Natural killer cell (primary cell): ENCODE data around the gene PRKAG2. TPM values are rescaled to one million over a fixed set of nuclear protein-coding genes. Genes with fewer than 3 reads are reported as not detected.
A peak's percentile ranks its signal among the peaks of the same experiment; 100 is the strongest.

Experiments used
- ATAC-seq, 3 donors: fragments of 150-1000 bp in 2 of 3; fragments of 200-7000 bp in 1 of 3; cut with Tn5 transposase; 1 replicate in 1 of 3; 2 replicates in 2 of 3; pipeline ENCODE4 v1.10.0; 2021; ENCODE audit warnings: mild to moderate bottlenecking in 2 of 3, moderate library complexity in 2 of 3
- DNase-seq, 2 donors: peaks; one replicate each; pipeline versions ENCODE4 v3.0.0 to v3.0.0-alpha.2; 2013 to 2021; ENCODE audit warnings: mixed read lengths in 1 of 2
- H3K27ac ChIP-seq: one replicate; pipeline ENCODE4 v1.5.1; 2013; ENCODE audit warnings: mild to moderate bottlenecking, low read length
- H3K27me3 ChIP-seq: one replicate; pipeline ENCODE4 v1.6.1; 2013; ENCODE audit warnings: low read length; ENCODE audit not compliant: control insufficient read depth, insufficient read depth
- H3K36me3 ChIP-seq: one replicate; pipeline ENCODE4 v1.6.1; 2013; ENCODE audit warnings: low read length; ENCODE audit not compliant: control insufficient read depth, insufficient read depth
- H3K4me1 ChIP-seq: one replicate; pipeline ENCODE4 v1.6.1; 2013; ENCODE audit warnings: low read length; ENCODE audit not compliant: control insufficient read depth, insufficient read depth
- H3K4me3 ChIP-seq: one replicate; pipeline ENCODE4 v1.5.1; 2013; ENCODE audit warnings: low read length
- H3K9me3 ChIP-seq: one replicate; pipeline ENCODE4 v1.6.1; 2013; ENCODE audit warnings: low read length; ENCODE audit not compliant: control insufficient read depth, insufficient read depth
- H3K27ac Mint-ChIP-seq, 2 donors: one replicate each; pipeline ENCODE4 v1.8.0; 2022; ENCODE audit warnings: mild to moderate bottlenecking in 2 of 2, mixed read lengths in 2 of 2, moderate library complexity in 1 of 2
- H3K27me3 Mint-ChIP-seq, 2 donors: one replicate each; pipeline ENCODE4 v1.8.0; 2022; ENCODE audit warnings: low read depth in 2 of 2, mixed read lengths in 2 of 2
- H3K36me3 Mint-ChIP-seq: one replicate; pipeline ENCODE4 v1.8.0; 2022; ENCODE audit warnings: mixed read lengths
- H3K4me1 Mint-ChIP-seq, 2 donors: one replicate each; pipeline ENCODE4 v1.8.0; 2022; ENCODE audit warnings: mixed read lengths in 2 of 2
- H3K4me3 Mint-ChIP-seq: one replicate; pipeline ENCODE4 v1.8.0; 2022; ENCODE audit warnings: mild to moderate bottlenecking, moderate library complexity, mixed read lengths
- H3K9me3 Mint-ChIP-seq, 2 donors: one replicate each; pipeline ENCODE4 v1.8.0; 2022; ENCODE audit warnings: mixed read lengths in 2 of 2
- WGBS: methylation state at CpG from one replicate; pipeline ENCODE4 v1.1.7; 2013; ENCODE audit warnings: missing lambda C conversion rate; ENCODE audit not compliant: insufficient coverage; 5-methylcytosine and 5-hydroxymethylcytosine counted together
- intact Hi-C: fragments of 100-400 bp; cut with micrococcal nuclease; formaldehyde crosslinking; loops from one replicate; pipeline ENCODE4 v1.14.2; 2022
- total RNA-seq, 4 donors: library from RNA; stranded (reverse); fragments of 120-200 nt in 1 of 4; gene quantifications; one replicate each; pipeline versions ENCODE4 v1.2.3 to v1.2.4, GENCODE V29; 2013 to 2022
- TF ChIP-seq, protein P1 (sequence below): fragments of 200-600 bp; IDR thresholded peaks from one replicate; pipeline ENCODE4 v1.8.0; 2022; ENCODE audit warnings: antibody characterized with exemption

The PRKAG2 gene
- total RNA-seq, 3 donors from 2014 or later (not counting 1 experiment from before 2014, with no cell fraction given): 42.6 to 66.5 (median 64.4) TPM

GRCh38 chr7:151871189-151871735, 5.7 kb downstream of the PRKAG2 start:
- DNase-seq: no peak
- Mint-ChIP-seq H3K27ac (no peak overlapping the region), H3K9me3 (no peaks in the 10 kb centered on the region), H3K4me3 (no peak overlapping the region), H3K27me3 (no peaks in the 10 kb centered on the region), H3K4me1 (peaks cover 42 to 63% of the 10 kb centered on the region in 2 donors), H3K36me3 (no peaks in the 10 kb centered on the region)
- WGBS: 95% methylated on average over 13 of the region's 13 CpGs
- Histone ChIP-seq H3K4me1 (peaks cover 16% of the 10 kb centered on the region), H3K36me3 (no peaks in the 10 kb centered on the region), H3K4me3 (no peak overlapping the region), H3K27ac (no peak overlapping the region), H3K27me3 (no peaks in the 10 kb centered on the region), H3K9me3 (no peaks in the 10 kb centered on the region)
- intact Hi-C loops: loop anchor here (10.0 kb wide), 1 partner anchor 154 kb away; the partner anchor contains the start of gene GALNT11
- TF ChIP-seq, protein P1, sequence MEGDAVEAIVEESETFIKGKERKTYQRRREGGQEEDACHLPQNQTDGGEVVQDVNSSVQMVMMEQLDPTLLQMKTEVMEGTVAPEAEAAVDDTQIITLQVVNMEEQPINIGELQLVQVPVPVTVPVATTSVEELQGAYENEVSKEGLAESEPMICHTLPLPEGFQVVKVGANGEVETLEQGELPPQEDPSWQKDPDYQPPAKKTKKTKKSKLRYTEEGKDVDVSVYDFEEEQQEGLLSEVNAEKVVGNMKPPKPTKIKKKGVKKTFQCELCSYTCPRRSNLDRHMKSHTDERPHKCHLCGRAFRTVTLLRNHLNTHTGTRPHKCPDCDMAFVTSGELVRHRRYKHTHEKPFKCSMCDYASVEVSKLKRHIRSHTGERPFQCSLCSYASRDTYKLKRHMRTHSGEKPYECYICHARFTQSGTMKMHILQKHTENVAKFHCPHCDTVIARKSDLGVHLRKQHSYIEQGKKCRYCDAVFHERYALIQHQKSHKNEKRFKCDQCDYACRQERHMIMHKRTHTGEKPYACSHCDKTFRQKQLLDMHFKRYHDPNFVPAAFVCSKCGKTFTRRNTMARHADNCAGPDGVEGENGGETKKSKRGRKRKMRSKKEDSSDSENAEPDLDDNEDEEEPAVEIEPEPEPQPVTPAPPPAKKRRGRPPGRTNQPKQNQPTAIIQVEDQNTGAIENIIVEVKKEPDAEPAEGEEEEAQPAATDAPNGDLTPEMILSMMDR: no peak
- ATAC-seq: no peak

- ATAC-seq (no peak), DNase-seq (no peak)
- H3K27me3 Mint-ChIP-seq: no peaks in the 10 kb centered on the region
- Histone ChIP-seq H3K4me1 (peaks cover 14% of the 10 kb centered on the region), H3K36me3 (no peaks in the 10 kb centered on the region), H3K9me3 (no peaks in the 10 kb centered on the region), H3K27ac (no peak overlapping the region), H3K27me3 (no peaks in the 10 kb centered on the region), H3K4me3 (no peak overlapping the region)
- TF ChIP-seq, protein P1: no peak
- H3K4me3 Mint-ChIP-seq: no peak overlapping the region
- peaks cover 46 to 60% of the 10 kb centered on the region in 2 donors for H3K4me1 Mint-ChIP-seq
- no peaks in the 10 kb centered on the region for H3K9me3 Mint-ChIP-seq
- peak overlapping the region; percentile 13 to 38 for H3K27ac Mint-ChIP-seq
- WGBS: 90% methylated on average over 24 of the region's 24 CpGs
- no peaks in the 10 kb centered on the region for H3K36me3 Mint-ChIP-seq
- intact Hi-C loops: loop anchor here (10.0 kb wide), 1 partner anchor 155 kb away; the partner anchor contains the start of gene GALNT11
Measured at GRCh38 chr7:151869968-151870918, 6.7 kb downstream of the PRKAG2 start.

- no peaks in the 10 kb centered on the region for H3K9me3 Mint-ChIP-seq
- no peak for DNase-seq
- H3K27ac Mint-ChIP-seq: peak overlapping the region; percentile 13 to 38
- TF ChIP-seq, protein P1: no peak
- peaks cover 50 to 60% of the 10 kb centered on the region in 2 donors for H3K4me1 Mint-ChIP-seq
- Histone ChIP-seq H3K4me3 (no peak overlapping the region), H3K9me3 (no peaks in the 10 kb centered on the region), H3K36me3 (no peaks in the 10 kb centered on the region), H3K27me3 (no peaks in the 10 kb centered on the region), H3K4me1 (peaks cover 6% of the 10 kb centered on the region), H3K27ac (no peak overlapping the region)
- no peaks in the 10 kb centered on the region for H3K27me3 Mint-ChIP-seq
- intact Hi-C loops: no loop called here
- ATAC-seq: no peak
- H3K4me3 Mint-ChIP-seq: no peak overlapping the region
- whole genome bisulfite sequencing: 88% methylated on average over 13 of the region's 13 CpGs
- H3K36me3 Mint-ChIP-seq: no peaks in the 10 kb centered on the region
Measured at GRCh38 chr7:151869455-151869854, 7.5 kb downstream of the PRKAG2 start.
